GM18858 (cell line): ENCODE results near the gene IGF2R.
A peak's percentile ranks its signal among the peaks of the same experiment; 100 is the strongest.
"Not testable (repeated sequence)": the region's sequence is repeated elsewhere in the genome, so short reads cannot be mapped to it uniquely, and the experiment has no call there.

ENCODE experiments used
- ATAC-seq: cut with Tn5 transposase; IDR thresholded peaks from one replicate; pipeline ENCODE4 v1.9.1; 2021; ENCODE audit not compliant: unreplicated experiment

The IGF2R gene

GRCh38 chr6:160133441-160134336, 164.8 kb downstream of the IGF2R start:
- no peak for ATAC-seq

- not testable (repeated sequence) for ATAC-seq
Observed at GRCh38 chr6:160134337-160134751, 165.5 kb downstream of the IGF2R start.

- ATAC-seq: no peak
Observed at GRCh38 chr6:160134779-160135547, 166.1 kb downstream of the IGF2R start.

GRCh38 chr6:160135907-160136655, 167.2 kb downstream of the IGF2R start:
- no peak for ATAC-seq

GRCh38 chr6:160137130-160137988, 168.5 kb downstream of the IGF2R start:
- ATAC-seq: no peak

- ATAC-seq: peak; percentile 83
Observed at GRCh38 chr6:160137989-160138835, 169.3 kb downstream of the IGF2R start.

GRCh38 chr6:160138839-160139419, 170.0 kb downstream of the IGF2R start:
- ATAC-seq: no peak

- ATAC-seq: no peak
Observed at GRCh38 chr6:160139420-160139851, 170.6 kb downstream of the IGF2R start.

- ATAC-seq: not testable (repeated sequence)
Observed at GRCh38 chr6:160140493-160140892, 171.6 kb downstream of the IGF2R start.

GRCh38 chr6:160141001-160141726, 172.3 kb downstream of the IGF2R start:
- ATAC-seq: no peak

- ATAC-seq: no peak
Observed at GRCh38 chr6:160142115-160142715, 173.3 kb downstream of the IGF2R start.

- ATAC-seq: no peak
Observed at GRCh38 chr6:160146454-160147145, 177.7 kb downstream of the IGF2R start.

GRCh38 chr6:160147146-160147536, 178.3 kb downstream of the IGF2R start:
- no peak for ATAC-seq

- ATAC-seq: no peak
Observed at GRCh38 chr6:160154471-160154870, 185.6 kb downstream of the IGF2R start.

GRCh38 chr6:160156842-160157241, 188.0 kb downstream of the IGF2R start:
- ATAC-seq: no peak

- no peak for ATAC-seq
Observed at GRCh38 chr6:160160450-160160849, 191.6 kb downstream of the IGF2R start.
